ENCODE measurements around the gene GABRP.

DNA sequence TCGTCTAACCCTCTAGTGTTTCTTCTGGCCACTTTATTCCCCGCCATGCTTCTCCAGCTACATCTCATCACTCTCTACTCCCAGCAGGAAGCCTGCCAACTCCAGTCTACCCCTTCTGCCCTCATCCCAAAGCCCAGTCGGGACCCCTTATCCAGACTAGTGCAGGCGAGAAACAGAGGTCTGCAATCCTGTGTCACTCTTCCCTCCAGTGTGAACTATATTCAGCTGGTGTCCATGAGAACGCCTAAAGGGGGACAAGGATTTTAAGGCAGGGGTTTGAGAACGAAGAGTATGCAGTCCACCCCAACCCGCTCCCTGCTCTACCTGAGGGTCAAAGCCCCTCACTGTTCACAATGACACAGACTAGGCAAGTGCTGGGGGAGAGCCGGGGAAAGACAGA is 41.7 kb upstream of the GABRP start:
- TF ChIP-seq, protein P1, sequence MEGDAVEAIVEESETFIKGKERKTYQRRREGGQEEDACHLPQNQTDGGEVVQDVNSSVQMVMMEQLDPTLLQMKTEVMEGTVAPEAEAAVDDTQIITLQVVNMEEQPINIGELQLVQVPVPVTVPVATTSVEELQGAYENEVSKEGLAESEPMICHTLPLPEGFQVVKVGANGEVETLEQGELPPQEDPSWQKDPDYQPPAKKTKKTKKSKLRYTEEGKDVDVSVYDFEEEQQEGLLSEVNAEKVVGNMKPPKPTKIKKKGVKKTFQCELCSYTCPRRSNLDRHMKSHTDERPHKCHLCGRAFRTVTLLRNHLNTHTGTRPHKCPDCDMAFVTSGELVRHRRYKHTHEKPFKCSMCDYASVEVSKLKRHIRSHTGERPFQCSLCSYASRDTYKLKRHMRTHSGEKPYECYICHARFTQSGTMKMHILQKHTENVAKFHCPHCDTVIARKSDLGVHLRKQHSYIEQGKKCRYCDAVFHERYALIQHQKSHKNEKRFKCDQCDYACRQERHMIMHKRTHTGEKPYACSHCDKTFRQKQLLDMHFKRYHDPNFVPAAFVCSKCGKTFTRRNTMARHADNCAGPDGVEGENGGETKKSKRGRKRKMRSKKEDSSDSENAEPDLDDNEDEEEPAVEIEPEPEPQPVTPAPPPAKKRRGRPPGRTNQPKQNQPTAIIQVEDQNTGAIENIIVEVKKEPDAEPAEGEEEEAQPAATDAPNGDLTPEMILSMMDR (IDR thresholded peaks at IDR 0.05 in 4 of 5, conservative IDR thresholded peaks at IDR 0.05 in 1 of 5) = no peak
- TF ChIP-seq POLR2A (IDR thresholded peaks at IDR 0.05) = no peak

Data from gastrocnemius medialis (tissue), 4 donors.